ENCODE results near the gene SLC35G6.

DNA sequence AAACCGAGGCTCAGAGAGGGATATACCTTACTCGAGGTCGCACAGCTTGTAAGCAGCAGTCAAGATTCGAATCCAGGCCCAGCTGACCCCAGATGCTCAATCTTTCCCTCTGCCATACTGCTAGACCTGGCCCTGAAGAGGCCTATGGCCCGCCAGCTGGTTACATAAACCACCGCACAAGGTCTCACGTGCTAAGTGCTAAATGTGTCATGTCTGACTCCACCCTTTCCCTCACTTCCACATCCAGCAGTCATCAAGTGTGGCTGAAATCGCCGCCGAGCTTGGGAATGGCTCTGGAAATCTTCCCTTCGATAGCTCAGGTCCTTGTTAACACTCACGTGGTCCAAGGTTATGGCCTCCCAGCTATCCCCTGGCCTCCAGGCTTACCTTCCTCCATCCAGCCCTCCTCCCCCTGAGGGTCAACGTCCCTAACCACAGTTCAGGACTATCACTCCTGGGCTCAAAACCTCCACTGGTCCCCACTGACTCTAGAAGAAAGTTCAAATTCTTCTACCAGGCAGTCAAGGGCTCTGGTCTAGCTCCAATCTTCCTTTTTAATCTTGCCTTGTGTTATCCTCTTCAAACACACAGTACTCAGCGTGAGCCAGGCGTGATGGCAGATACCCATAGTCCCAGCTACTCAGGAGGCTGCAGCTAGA, 5.4 kb upstream of the SLC35G6 start:
- TF ChIP-seq CTCF (IDR thresholded peaks at IDR 0.05) (no peak), TP53 (CRISPR knock-in tag; IDR thresholded peaks at IDR 0.05) (no peak), ATF2 (CRISPR knock-in tag; IDR thresholded peaks at IDR 0.05; ENCODE audit: borderline replicate concordance, low read depth) (no peak), JUN (CRISPR knock-in tag; IDR thresholded peaks at IDR 0.05) (no peak), ETV6 (CRISPR knock-in tag; IDR thresholded peaks at IDR 0.05) (no peak), CBFB (CRISPR knock-in tag; IDR thresholded peaks at IDR 0.05; ENCODE audit: low read depth) (no peak), NR2C2 (CRISPR knock-in tag; IDR thresholded peaks at IDR 0.05) (no peak), STAT6 (CRISPR knock-in tag; conservative IDR thresholded peaks at IDR 0.05; ENCODE audit: low read depth) (no peak), ZNF121 (CRISPR knock-in tag; IDR thresholded peaks at IDR 0.05) (no peak)
- TF ChIP-seq, protein P1, sequence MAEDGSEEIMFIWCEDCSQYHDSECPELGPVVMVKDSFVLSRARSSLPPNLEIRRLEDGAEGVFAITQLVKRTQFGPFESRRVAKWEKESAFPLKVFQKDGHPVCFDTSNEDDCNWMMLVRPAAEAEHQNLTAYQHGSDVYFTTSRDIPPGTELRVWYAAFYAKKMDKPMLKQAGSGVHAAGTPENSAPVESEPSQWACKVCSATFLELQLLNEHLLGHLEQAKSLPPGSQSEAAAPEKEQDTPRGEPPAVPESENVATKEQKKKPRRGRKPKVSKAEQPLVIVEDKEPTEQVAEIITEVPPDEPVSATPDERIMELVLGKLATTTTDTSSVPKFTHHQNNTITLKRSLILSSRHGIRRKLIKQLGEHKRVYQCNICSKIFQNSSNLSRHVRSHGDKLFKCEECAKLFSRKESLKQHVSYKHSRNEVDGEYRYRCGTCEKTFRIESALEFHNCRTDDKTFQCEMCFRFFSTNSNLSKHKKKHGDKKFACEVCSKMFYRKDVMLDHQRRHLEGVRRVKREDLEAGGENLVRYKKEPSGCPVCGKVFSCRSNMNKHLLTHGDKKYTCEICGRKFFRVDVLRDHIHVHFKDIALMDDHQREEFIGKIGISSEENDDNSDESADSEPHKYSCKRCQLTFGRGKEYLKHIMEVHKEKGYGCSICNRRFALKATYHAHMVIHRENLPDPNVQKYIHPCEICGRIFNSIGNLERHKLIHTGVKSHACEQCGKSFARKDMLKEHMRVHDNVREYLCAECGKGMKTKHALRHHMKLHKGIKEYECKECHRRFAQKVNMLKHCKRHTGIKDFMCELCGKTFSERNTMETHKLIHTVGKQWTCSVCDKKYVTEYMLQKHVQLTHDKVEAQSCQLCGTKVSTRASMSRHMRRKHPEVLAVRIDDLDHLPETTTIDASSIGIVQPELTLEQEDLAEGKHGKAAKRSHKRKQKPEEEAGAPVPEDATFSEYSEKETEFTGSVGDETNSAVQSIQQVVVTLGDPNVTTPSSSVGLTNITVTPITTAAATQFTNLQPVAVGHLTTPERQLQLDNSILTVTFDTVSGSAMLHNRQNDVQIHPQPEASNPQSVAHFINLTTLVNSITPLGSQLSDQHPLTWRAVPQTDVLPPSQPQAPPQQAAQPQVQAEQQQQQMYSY (CRISPR knock-in tag; IDR thresholded peaks at IDR 0.05): no peak

Measured in WTC11 (cell line).